OCI-M2 (cell line): ENCODE data around the gene ALDH9A1.
"Not testable (repeated sequence)": the region's sequence is repeated elsewhere in the genome, so short reads cannot be mapped to it uniquely, and the experiment has no call there.

ENCODE experiments used
- DNase-seq: peaks from one replicate; lab custom pipeline; 2025; ENCODE audit not compliant: unreplicated experiment; lab: John Stamatoyannopoulos, UW

The ALDH9A1 gene

GRCh38 chr1:165688046-165688445 is 10.3 kb downstream of the ALDH9A1 start:
- no peak for DNase-seq

GRCh38 chr1:165686971-165687433 is 11.4 kb downstream of the ALDH9A1 start:
- no peak for DNase-seq

- no peak for DNase-seq
These were observed 12.0 kb downstream of the ALDH9A1 start for GRCh38 chr1:165686121-165686970.

- DNase-seq, result no peak
These were observed 14.4 kb downstream of the ALDH9A1 start for GRCh38 chr1:165683848-165684485.

- not testable (repeated sequence) for DNase-seq
These were observed 17.6 kb downstream of the ALDH9A1 start for GRCh38 chr1:165680773-165681172.

GRCh38 chr1:165680303-165680702 is 18.1 kb downstream of the ALDH9A1 start:
- DNase-seq, result no peak

GRCh38 chr1:165679282-165680036 is 18.9 kb downstream of the ALDH9A1 start:
- DNase-seq, result no peak

- no peak for DNase-seq
These were observed 19.9 kb downstream of the ALDH9A1 start for GRCh38 chr1:165678509-165678908.

- no peak for DNase-seq
These were observed 22.6 kb downstream of the ALDH9A1 start for GRCh38 chr1:165675794-165676193.

- no peak for DNase-seq
These were observed 23.8 kb downstream of the ALDH9A1 start for GRCh38 chr1:165674599-165674998.

GRCh38 chr1:165671526-165671925 is 26.8 kb downstream of the ALDH9A1 start:
- no peak for DNase-seq

- no peak for DNase-seq
These were observed 30.2 kb downstream of the ALDH9A1 start for GRCh38 chr1:165668184-165668583.

- DNase-seq, result no peak
These were observed 32.1 kb downstream of the ALDH9A1 start for GRCh38 chr1:165666152-165666825.

- no peak for DNase-seq
These were observed 36.2 kb downstream of the ALDH9A1 start for GRCh38 chr1:165662186-165662585.

GRCh38 chr1:165661703-165662102 is 36.7 kb downstream of the ALDH9A1 start:
- no peak for DNase-seq

GRCh38 chr1:165659581-165659895 is 38.8 kb downstream of the ALDH9A1 start:
- DNase-seq, result no peak

GRCh38 chr1:165658766-165659580 is 39.4 kb downstream of the ALDH9A1 start:
- not testable (repeated sequence) for DNase-seq

GRCh38 chr1:165650981-165651625 is 47.3 kb downstream of the ALDH9A1 start:
- no peak for DNase-seq

GRCh38 chr1:165648919-165649572 is 49.3 kb downstream of the ALDH9A1 start:
- DNase-seq, result no peak
